CD4-positive, alpha-beta memory T cell (primary cell): ENCODE data around the gene DNAJC13. TPM values are rescaled to one million over a fixed set of nuclear protein-coding genes. Genes with fewer than 3 reads are reported as not detected.

ENCODE experiments used
- CTCF ChIA-PET: fragments of 350-600 bp; sonication (Branson Sonifier 250); formaldehyde crosslinking; loops from one replicate; lab custom pipeline; 2021; ENCODE audit warnings: inconsistent platforms; ENCODE audit not compliant: partially characterized antibody; lab: Charles Lee
- POLR2A ChIA-PET: fragments of 350-600 bp; sonication (Branson Sonifier 250); formaldehyde crosslinking; loops from one replicate; lab custom pipeline; 2021; ENCODE audit not compliant: partially characterized antibody; lab: Charles Lee
- DNase-seq, 5 donors: peaks; one replicate each; pipeline versions ENCODE4 v3.0.0 to v3.0.0-alpha.2; 2020 to 2022; ENCODE audit warnings: mixed read lengths in 1 of 5
- H3K27ac ChIP-seq: one replicate; pipeline ENCODE4 v1.7.0; 2013; ENCODE audit warnings: low read depth, low read length
- H3K27me3 ChIP-seq: 2 replicates; pipeline ENCODE4 v1.7.0; 2013; ENCODE audit warnings: mild to moderate bottlenecking, low read length, moderate library complexity; ENCODE audit not compliant: insufficient read depth
- H3K36me3 ChIP-seq: 2 replicates; pipeline ENCODE4 v1.7.0; 2013; ENCODE audit warnings: mild to moderate bottlenecking, low read length, moderate library complexity; ENCODE audit not compliant: insufficient read depth
- H3K4me1 ChIP-seq: 2 replicates; pipeline ENCODE4 v1.7.0; 2013; ENCODE audit warnings: mild to moderate bottlenecking, low read length, moderate library complexity; ENCODE audit not compliant: insufficient read depth
- H3K4me3 ChIP-seq, 2 donors: one replicate each; pipeline ENCODE4 v1.7.0; 2013; ENCODE audit warnings: low read length in 2 of 2, mild to moderate bottlenecking in 1 of 2
- H3K9me3 ChIP-seq, 2 donors: one replicate each; pipeline ENCODE4 v1.7.0; 2013; ENCODE audit warnings: low read length in 2 of 2, control low read depth in 1 of 2; ENCODE audit not compliant: control insufficient read depth in 1 of 2
- H3K27ac Mint-ChIP-seq, 7 donors: one replicate each; pipeline ENCODE4 v1.8.0; 2020 to 2021; ENCODE audit warnings: mixed read lengths in 7 of 7, mild to moderate bottlenecking in 6 of 7, inconsistent platforms in 3 of 7, moderate library complexity in 3 of 7
- H3K27me3 Mint-ChIP-seq, 2 donors: one replicate each; pipeline ENCODE4 v1.8.0; 2020 to 2021; ENCODE audit warnings: mixed read lengths in 2 of 2
- H3K36me3 Mint-ChIP-seq, 2 donors: one replicate each; pipeline ENCODE4 v1.8.0; 2020 to 2021; ENCODE audit warnings: mixed read lengths in 2 of 2, inconsistent platforms in 1 of 2, mild to moderate bottlenecking in 1 of 2
- H3K4me1 Mint-ChIP-seq, 4 donors: one replicate each; pipeline ENCODE4 v1.8.0; 2020 to 2021; ENCODE audit warnings: mixed read lengths in 4 of 4, mild to moderate bottlenecking in 1 of 4
- H3K4me3 Mint-ChIP-seq, 8 donors: one replicate each; pipeline ENCODE4 v1.8.0; 2020 to 2021; ENCODE audit warnings: mixed read lengths in 8 of 8, mild to moderate bottlenecking in 7 of 8, moderate library complexity in 6 of 8, inconsistent platforms in 3 of 8
- H3K9me3 Mint-ChIP-seq, 8 donors: one replicate each; pipeline ENCODE4 v1.8.0; 2020 to 2021; ENCODE audit warnings: mixed read lengths in 8 of 8, mild to moderate bottlenecking in 5 of 8, inconsistent platforms in 3 of 8, moderate library complexity in 1 of 8
- intact Hi-C: fragments of 100-400 bp; cut with micrococcal nuclease; formaldehyde crosslinking; loops from one replicate; pipeline ENCODE4 v1.15.1; 2023
- polyA plus RNA-seq, 2 donors: library from polyadenylated mRNA; unstranded; fragments of 300-500 nt; fragmentation: Illumina TruSeq; gene quantifications; one replicate each; pipeline ENCODE4 v1.2.3, GENCODE V29; 2021
- total RNA-seq, 2 experiments: library from RNA; stranded (reverse); gene quantifications; one replicate each; pipeline ENCODE4 v1.2.3, GENCODE V29; 2021

DNAJC13 gene
- total and polyA plus RNA-seq, 4 experiments from 2014 or later: 7.4 to 43.5 (median 26.8) TPM

DNA sequence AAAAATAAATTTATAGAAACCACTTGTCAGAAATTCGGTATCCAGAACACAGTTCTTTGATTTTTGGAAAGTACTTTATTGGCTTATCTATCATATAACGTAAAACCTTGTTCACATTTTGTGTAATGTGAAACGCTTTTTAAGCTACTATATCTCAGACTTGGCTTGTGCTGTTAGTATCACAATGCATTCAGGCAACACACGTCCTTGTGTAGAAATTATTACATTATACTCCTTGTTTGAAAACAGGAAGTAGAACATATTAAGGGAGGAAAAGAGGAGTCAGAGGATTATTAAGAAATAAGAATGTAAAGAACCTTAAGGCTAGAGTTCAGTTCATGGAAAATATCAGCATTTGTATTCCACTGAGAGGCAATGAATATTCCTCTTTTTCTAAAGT lies 1.6 kb downstream of the DNAJC13 start:
- Histone ChIP-seq H3K4me1 (peaks cover 23% of the 10 kb centered on the region), H3K4me3 (peak overlapping the region in 1 of 2 donors; percentile 84), H3K9me3 (no peaks in the 10 kb centered on the region), H3K27ac (no peak overlapping the region), H3K27me3 (no peaks in the 10 kb centered on the region), H3K36me3 (no peaks in the 10 kb centered on the region)
- Mint-ChIP-seq H3K36me3 (peaks cover 8 to 25% of the 10 kb centered on the region in 2 donors), H3K27me3 (no peaks in the 10 kb centered on the region), H3K4me3 (peak overlapping the region in 6 of 8 donors; percentile 35 to 100 (median 98)), H3K27ac (peak overlapping the region in 5 of 7 donors; percentile 30 to 99 (median 95)), H3K4me1 (peaks cover 24 to 49% (median 37%) of the 10 kb centered on the region in 4 donors), H3K9me3 (peaks cover 0 to 2% (median 0%) of the 10 kb centered on the region in 8 donors)
- CTCF ChIA-PET: interaction anchor here (0.6 kb wide), 1 partner anchor 116 kb away, joined by 3 read pairs; no protein-coding TSS in a partner anchor
- no peak for DNase-seq
- intact Hi-C loops: loop anchor here (5.0 to 10.0 kb wide), 2 partner anchors 1386 to 1527 kb away; partner anchors contain the start of genes ATP2C1 and SRPRB
- POLR2A ChIA-PET: no interaction called here

DNA sequence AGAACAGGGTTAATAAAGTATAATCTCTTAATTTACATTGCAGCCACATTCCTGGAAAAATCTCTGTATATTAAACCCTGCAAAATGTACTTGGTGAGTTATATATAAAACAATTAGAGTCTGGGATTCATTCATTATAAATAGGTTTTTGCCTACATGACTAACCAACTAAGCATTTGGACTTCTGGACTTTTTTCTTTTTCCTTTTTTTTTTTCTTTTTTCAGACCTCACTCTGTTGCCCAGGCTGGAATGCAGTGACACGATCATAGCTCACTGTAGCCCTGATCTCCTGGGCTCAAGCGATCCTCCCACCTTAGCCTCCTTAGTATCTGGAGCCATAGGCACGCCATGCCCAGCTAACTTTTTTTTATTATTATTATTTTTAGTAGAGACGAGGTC lies 4.5 kb downstream of the DNAJC13 start:
- H3K4me3 ChIP-seq: no peak overlapping the region
- H3K9me3 ChIP-seq: no peaks in the 10 kb centered on the region
- H3K4me1 Mint-ChIP-seq: peaks cover 30 to 61% (median 42%) of the 10 kb centered on the region in 4 donors
- H3K27me3 Mint-ChIP-seq: no peaks in the 10 kb centered on the region
- H3K9me3 Mint-ChIP-seq: peaks cover 0 to 2% (median 0%) of the 10 kb centered on the region in 8 donors
- H3K4me3 Mint-ChIP-seq: no peak overlapping the region
- no peak overlapping the region for H3K27ac Mint-ChIP-seq
- intact Hi-C loops: no loop called here
- no peak for DNase-seq
- ChIA-PET CTCF (no interaction called here), POLR2A (no interaction called here)
- peaks cover 18% of the 10 kb centered on the region for H3K4me1 ChIP-seq
- no peaks in the 10 kb centered on the region for H3K27me3 ChIP-seq
- H3K36me3 ChIP-seq: no peaks in the 10 kb centered on the region
- no peak overlapping the region for H3K27ac ChIP-seq
- peaks cover 13 to 26% of the 10 kb centered on the region in 2 donors for H3K36me3 Mint-ChIP-seq

DNA sequence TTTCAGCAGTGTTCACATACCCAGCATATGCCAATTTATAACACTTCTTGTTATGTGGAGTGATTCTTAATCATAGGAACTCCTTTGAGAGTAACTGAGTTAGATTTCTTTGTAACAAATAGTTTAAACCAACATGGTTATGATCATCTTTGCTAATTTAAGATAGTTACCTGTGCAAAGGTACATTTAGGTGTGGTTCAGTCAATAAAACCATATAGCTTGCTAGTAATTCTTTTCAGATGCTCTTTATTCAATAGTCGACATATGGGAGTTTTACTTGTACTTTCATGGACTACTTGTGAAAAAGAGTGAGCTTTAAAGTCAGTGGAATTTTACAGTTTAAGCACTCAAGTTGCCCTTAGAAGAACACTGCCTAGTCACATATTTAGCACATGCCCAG lies 5.2 kb downstream of the DNAJC13 start:
- CTCF ChIA-PET: interaction anchor here (1.0 kb wide), 1 partner anchor 10 kb away, joined by 3 read pairs; no protein-coding TSS in a partner anchor
- H3K4me3 ChIP-seq: no peak overlapping the region
- H3K27me3 ChIP-seq: no peaks in the 10 kb centered on the region
- H3K9me3 Mint-ChIP-seq: peaks cover 0 to 2% (median 0%) of the 10 kb centered on the region in 8 donors
- peaks cover 16% of the 10 kb centered on the region for H3K4me1 ChIP-seq
- no peak for DNase-seq
- H3K27ac Mint-ChIP-seq: no peak overlapping the region
- no peaks in the 10 kb centered on the region for H3K9me3 ChIP-seq
- H3K36me3 ChIP-seq: no peaks in the 10 kb centered on the region
- H3K27ac ChIP-seq: no peak overlapping the region
- no peaks in the 10 kb centered on the region for H3K27me3 Mint-ChIP-seq
- peaks cover 13 to 23% of the 10 kb centered on the region in 2 donors for H3K36me3 Mint-ChIP-seq
- POLR2A ChIA-PET: no interaction called here
- intact Hi-C loops: no loop called here
- peaks cover 30 to 60% (median 38%) of the 10 kb centered on the region in 4 donors for H3K4me1 Mint-ChIP-seq
- no peak overlapping the region for H3K4me3 Mint-ChIP-seq

DNA sequence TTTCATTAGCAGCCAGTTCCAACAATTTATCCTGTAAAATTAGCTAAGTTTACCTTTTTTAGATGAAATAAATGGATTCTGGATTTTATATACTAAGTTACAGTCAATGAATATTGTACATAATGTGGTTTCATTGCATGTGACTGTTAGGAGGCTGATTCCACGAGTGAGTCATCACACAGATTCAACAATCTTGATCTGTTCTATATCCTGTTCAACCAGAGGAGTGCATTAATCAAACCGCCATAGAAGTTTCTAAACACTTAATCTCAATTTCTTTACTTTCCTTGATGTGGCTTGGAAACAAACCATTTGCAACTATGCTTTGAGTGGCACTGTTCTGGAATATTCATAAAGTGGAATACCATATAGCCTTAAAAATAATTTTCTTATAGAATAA lies 15.3 kb downstream of the DNAJC13 start:
- ChIA-PET POLR2A (interaction anchor here (2.0 kb wide), 1 partner anchor 15 kb away, joined by 5 read pairs; the partner anchor contains the start of gene DNAJC13), CTCF (interaction anchor here (1.5 kb wide), 1 partner anchor 10 kb away, joined by 3 read pairs; no protein-coding TSS in a partner anchor)
- H3K27ac Mint-ChIP-seq: no peak overlapping the region
- intact Hi-C loops: no loop called here
- Histone ChIP-seq H3K4me3 (no peak overlapping the region), H3K9me3 (no peaks in the 10 kb centered on the region), H3K4me1 (no peaks in the 10 kb centered on the region), H3K36me3 (no peaks in the 10 kb centered on the region), H3K27me3 (no peaks in the 10 kb centered on the region), H3K27ac (no peak overlapping the region)
- peak in 2 of 5 donors; percentile 7 to 39 for DNase-seq
- H3K9me3 Mint-ChIP-seq: no peaks in the 10 kb centered on the region
- no peaks in the 10 kb centered on the region for H3K27me3 Mint-ChIP-seq
- peaks cover 12 to 15% of the 10 kb centered on the region in 2 donors for H3K36me3 Mint-ChIP-seq
- no peak overlapping the region for H3K4me3 Mint-ChIP-seq
- peaks cover 13 to 34% (median 22%) of the 10 kb centered on the region in 4 donors for H3K4me1 Mint-ChIP-seq

DNA sequence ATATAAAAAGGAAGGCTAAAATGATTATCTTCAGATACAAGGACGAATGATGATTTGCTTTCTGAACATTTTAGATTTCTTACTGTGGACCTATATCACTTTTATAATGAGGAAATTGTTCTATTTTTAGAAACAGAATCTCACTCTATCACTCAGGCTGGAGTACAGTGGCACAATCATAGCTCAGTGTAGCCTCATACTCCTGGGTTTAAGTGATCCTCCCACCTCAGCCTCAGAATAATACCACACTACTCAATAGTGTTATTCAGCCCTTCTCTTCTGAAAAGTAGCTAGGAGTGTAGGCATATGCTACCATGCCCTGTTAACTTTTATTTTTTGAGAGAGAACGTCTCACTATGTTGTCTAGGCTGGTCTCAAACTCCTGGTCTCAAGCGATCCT lies 15.8 kb downstream of the DNAJC13 start:
- peak overlapping the region in 1 of 7 donors; percentile 42 for H3K27ac Mint-ChIP-seq
- H3K27ac ChIP-seq: no peak overlapping the region
- no peak for DNase-seq
- intact Hi-C loops: no loop called here
- peaks cover 14 to 15% of the 10 kb centered on the region in 2 donors for H3K36me3 Mint-ChIP-seq
- no peaks in the 10 kb centered on the region for H3K4me1 ChIP-seq
- H3K4me3 Mint-ChIP-seq: no peak overlapping the region
- H3K9me3 Mint-ChIP-seq: no peaks in the 10 kb centered on the region
- ChIA-PET POLR2A (interaction anchor here (0.9 to 2.0 kb wide), 2 partner anchors 16 kb away, joined by 4 to 5 read pairs; partner anchors contain the start of gene DNAJC13), CTCF (no interaction called here)
- H3K36me3 ChIP-seq: no peaks in the 10 kb centered on the region
- no peaks in the 10 kb centered on the region for H3K27me3 ChIP-seq
- no peak overlapping the region for H3K4me3 ChIP-seq
- H3K9me3 ChIP-seq: no peaks in the 10 kb centered on the region
- peaks cover 13 to 34% (median 21%) of the 10 kb centered on the region in 4 donors for H3K4me1 Mint-ChIP-seq
- no peaks in the 10 kb centered on the region for H3K27me3 Mint-ChIP-seq

DNA sequence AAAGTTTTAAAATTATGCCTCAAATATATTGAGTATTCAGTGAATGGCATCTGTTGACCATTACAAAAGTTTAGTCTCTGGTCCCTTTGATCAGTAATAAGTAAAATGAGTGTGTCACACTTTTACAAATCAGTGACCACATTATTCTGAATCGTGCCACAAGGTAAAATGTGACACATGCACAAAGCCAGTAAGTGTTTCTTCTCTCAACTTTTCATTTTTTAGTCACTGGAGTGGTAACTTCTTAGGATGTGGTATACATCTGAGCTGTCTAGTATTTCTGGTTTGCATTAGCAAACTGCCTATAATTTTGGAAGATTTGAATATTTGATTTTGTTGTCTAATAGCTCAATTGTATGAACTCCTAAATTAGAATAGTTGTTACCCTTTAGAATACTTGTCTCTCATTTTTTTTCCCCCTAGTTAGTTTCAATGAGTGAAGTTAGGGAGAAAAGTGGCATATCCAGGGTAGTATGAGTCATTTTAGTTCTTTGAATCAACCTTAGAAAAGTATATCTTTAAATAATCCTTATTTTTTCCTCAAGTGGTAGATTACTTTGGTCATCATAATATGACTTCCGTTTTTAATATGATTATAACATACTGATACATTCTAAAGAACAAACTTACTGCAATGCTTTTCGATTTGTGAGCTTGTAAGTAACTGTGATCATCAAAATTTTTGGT lies 18.1 kb downstream of the DNAJC13 start:
- H3K4me3 Mint-ChIP-seq: no peak overlapping the region
- peaks cover 20 to 29% of the 10 kb centered on the region in 2 donors for H3K36me3 Mint-ChIP-seq
- ChIA-PET CTCF (interaction anchor here (1.0 kb wide), 1 partner anchor 13 kb away, joined by 3 read pairs; no protein-coding TSS in a partner anchor), POLR2A (no interaction called here)
- Histone ChIP-seq H3K27me3 (no peaks in the 10 kb centered on the region), H3K4me1 (no peaks in the 10 kb centered on the region), H3K36me3 (no peaks in the 10 kb centered on the region), H3K9me3 (no peaks in the 10 kb centered on the region), H3K27ac (no peak overlapping the region), H3K4me3 (no peak overlapping the region)
- DNase-seq: no peak
- H3K4me1 Mint-ChIP-seq: peaks cover 11 to 29% (median 19%) of the 10 kb centered on the region in 4 donors
- intact Hi-C loops: no loop called here
- no peaks in the 10 kb centered on the region for H3K27me3 Mint-ChIP-seq
- H3K9me3 Mint-ChIP-seq: no peaks in the 10 kb centered on the region
- peak overlapping the region in 1 of 7 donors; percentile 35 for H3K27ac Mint-ChIP-seq

DNA sequence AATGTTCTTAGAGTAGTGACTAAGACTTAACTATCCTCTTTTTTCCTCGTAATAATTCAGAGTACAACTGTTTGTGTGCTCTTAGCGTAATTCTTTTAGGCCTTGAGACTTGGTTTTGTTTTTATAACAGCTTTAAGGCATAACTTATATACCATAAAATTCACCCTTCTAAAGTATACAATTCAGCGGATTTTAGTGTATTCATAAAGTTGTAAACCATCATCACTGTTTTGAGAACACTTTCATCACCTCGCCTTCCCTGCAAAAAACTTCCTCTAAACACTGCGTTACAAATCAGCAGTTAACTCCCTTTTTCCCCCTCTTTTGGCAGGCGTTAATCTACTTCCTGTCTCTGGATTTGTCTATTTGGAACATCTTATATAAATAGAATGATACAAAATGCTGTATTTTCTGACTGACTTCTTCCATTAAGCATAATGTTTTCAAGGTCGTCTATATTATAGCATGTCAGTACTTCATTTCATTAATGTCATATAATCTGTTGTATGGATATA lies 18.7 kb downstream of the DNAJC13 start:
- Histone ChIP-seq H3K36me3 (no peaks in the 10 kb centered on the region), H3K27me3 (no peaks in the 10 kb centered on the region), H3K9me3 (no peaks in the 10 kb centered on the region), H3K4me1 (no peaks in the 10 kb centered on the region), H3K4me3 (no peak overlapping the region), H3K27ac (no peak overlapping the region)
- ChIA-PET CTCF (interaction anchor here (1.0 kb wide), 1 partner anchor 13 kb away, joined by 3 read pairs; no protein-coding TSS in a partner anchor), POLR2A (no interaction called here)
- H3K27me3 Mint-ChIP-seq: no peaks in the 10 kb centered on the region
- no peak overlapping the region for H3K4me3 Mint-ChIP-seq
- peaks cover 20 to 29% of the 10 kb centered on the region in 2 donors for H3K36me3 Mint-ChIP-seq
- H3K4me1 Mint-ChIP-seq: peaks cover 11 to 33% (median 22%) of the 10 kb centered on the region in 4 donors
- DNase-seq: no peak
- no peaks in the 10 kb centered on the region for H3K9me3 Mint-ChIP-seq
- H3K27ac Mint-ChIP-seq: no peak overlapping the region
- intact Hi-C loops: no loop called here
